PFSK-1 (cell line): ENCODE measurements around the gene KIF6.

Experiments used
- FOXP2 ChIP-seq: optimal IDR thresholded peaks from 2 replicates; pipeline ENCODE3; 2011; ENCODE audit warnings: borderline replicate concordance, control low read depth, inconsistent platforms; ENCODE audit not compliant: insufficient read depth; ENCODE audit errors: extremely low read length, extremely low read depth
- POLR2AphosphoS5 ChIP-seq: IDR thresholded peaks from 2 replicates; pipeline ENCODE4 v1.6.1; 2012; ENCODE audit warnings: low read depth, mild to moderate bottlenecking, control low read depth, low read length, moderate library complexity
- SIN3A ChIP-seq: IDR thresholded peaks from 2 replicates; pipeline ENCODE4 v1.6.1; 2012; ENCODE audit warnings: mild to moderate bottlenecking, low read length, moderate library complexity, borderline replicate concordance; ENCODE audit not compliant: insufficient read depth
- TAF1 ChIP-seq: IDR thresholded peaks from 2 replicates; pipeline ENCODE4 v1.6.1; 2012; ENCODE audit warnings: low read length, control low read depth, borderline replicate concordance; ENCODE audit not compliant: insufficient read depth
- TF ChIP-seq, protein P1 (sequence below), 2 experiments: IDR thresholded peaks; 2 replicates each; pipeline versions ENCODE4 v1.6.1 to v1.8.0; 2011 to 2012; ENCODE audit warnings: low read depth in 2 of 2, low read length in 2 of 2, control low read depth in 1 of 2, inconsistent platforms in 1 of 2, mild to moderate bottlenecking in 1 of 2, moderate library complexity in 1 of 2; ENCODE audit not compliant: insufficient read depth in 1 of 2

The KIF6 gene

DNA sequence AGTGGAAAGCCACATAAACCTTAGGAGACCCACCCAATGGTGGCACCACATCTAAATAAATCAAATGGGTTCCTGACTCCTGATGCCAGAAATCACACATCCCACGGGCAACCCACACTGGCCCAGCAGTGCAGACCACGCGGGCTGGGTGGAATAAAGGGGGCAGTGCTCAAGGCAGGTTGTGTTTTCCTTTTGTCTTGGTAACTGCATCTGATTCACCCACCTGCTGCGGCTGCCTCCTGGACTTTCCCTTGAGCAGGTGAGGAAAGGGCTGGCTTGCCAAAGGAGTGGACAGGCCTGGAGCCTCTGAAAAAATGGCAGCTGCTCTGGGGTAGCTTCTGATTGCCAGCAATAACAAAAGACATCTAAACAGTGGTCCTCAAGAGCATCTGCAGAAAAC is 283.2 kb downstream of the KIF6 start:
- TF ChIP-seq FOXP2 (no peak), POLR2AphosphoS5 (no peak)

DNA sequence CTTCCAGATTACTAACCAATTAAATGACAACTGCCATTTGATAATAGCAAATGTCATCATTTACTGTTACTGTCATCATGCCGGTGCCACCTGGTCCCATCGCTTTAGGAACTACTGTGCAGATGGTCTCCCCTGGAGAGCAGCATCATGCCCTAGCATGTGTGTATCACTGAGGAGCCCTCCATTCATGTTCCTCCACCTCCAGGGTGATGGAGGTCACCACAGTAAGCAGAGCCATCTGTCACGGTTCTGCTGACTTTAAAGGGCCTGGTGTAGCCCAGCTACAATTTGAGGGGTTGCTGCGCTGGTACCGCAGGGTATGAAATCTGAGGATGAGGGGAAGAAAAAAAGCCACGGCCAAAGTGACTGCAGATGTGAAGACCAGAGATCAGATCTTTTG is 283.9 kb downstream of the KIF6 start:
- TF ChIP-seq TAF1 (no peak), FOXP2 (no peak), POLR2AphosphoS5 (no peak), SIN3A (no peak)
- TF ChIP-seq, protein P1, sequence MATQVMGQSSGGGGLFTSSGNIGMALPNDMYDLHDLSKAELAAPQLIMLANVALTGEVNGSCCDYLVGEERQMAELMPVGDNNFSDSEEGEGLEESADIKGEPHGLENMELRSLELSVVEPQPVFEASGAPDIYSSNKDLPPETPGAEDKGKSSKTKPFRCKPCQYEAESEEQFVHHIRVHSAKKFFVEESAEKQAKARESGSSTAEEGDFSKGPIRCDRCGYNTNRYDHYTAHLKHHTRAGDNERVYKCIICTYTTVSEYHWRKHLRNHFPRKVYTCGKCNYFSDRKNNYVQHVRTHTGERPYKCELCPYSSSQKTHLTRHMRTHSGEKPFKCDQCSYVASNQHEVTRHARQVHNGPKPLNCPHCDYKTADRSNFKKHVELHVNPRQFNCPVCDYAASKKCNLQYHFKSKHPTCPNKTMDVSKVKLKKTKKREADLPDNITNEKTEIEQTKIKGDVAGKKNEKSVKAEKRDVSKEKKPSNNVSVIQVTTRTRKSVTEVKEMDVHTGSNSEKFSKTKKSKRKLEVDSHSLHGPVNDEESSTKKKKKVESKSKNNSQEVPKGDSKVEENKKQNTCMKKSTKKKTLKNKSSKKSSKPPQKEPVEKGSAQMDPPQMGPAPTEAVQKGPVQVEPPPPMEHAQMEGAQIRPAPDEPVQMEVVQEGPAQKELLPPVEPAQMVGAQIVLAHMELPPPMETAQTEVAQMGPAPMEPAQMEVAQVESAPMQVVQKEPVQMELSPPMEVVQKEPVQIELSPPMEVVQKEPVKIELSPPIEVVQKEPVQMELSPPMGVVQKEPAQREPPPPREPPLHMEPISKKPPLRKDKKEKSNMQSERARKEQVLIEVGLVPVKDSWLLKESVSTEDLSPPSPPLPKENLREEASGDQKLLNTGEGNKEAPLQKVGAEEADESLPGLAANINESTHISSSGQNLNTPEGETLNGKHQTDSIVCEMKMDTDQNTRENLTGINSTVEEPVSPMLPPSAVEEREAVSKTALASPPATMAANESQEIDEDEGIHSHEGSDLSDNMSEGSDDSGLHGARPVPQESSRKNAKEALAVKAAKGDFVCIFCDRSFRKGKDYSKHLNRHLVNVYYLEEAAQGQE (IDR thresholded peaks at IDR 0.05; ENCODE audit: insufficient read depth in 1 of 2, low read depth in 2 of 2, low read length in 2 of 2), result no peak

DNA sequence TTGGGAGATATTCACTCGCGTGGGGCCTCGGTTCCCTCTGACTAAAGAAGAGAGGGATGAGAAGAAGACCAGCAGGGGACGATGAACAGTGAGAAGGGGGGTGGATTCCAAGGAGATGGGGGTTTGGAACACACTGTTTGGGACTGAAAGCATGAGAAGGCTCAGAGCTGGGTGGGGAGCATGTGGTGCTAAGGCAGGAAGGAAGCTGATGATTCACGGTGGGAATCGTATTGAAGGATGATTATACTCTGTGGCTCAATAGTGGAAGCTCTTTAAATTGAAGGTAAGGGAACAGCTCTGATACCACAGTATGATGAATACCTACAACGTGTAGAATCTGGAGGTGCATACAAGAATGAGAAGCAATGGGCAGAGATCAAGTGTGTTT is 285.2 kb downstream of the KIF6 start:
- no peak for TF ChIP-seq FOXP2
- TF ChIP-seq POLR2AphosphoS5, result no peak
- TF ChIP-seq SIN3A, result no peak
- no peak for TF ChIP-seq TAF1
- TF ChIP-seq, protein P1 (IDR thresholded peaks at IDR 0.05; ENCODE audit: insufficient read depth in 1 of 2, low read depth in 2 of 2, low read length in 2 of 2), result no peak

DNA sequence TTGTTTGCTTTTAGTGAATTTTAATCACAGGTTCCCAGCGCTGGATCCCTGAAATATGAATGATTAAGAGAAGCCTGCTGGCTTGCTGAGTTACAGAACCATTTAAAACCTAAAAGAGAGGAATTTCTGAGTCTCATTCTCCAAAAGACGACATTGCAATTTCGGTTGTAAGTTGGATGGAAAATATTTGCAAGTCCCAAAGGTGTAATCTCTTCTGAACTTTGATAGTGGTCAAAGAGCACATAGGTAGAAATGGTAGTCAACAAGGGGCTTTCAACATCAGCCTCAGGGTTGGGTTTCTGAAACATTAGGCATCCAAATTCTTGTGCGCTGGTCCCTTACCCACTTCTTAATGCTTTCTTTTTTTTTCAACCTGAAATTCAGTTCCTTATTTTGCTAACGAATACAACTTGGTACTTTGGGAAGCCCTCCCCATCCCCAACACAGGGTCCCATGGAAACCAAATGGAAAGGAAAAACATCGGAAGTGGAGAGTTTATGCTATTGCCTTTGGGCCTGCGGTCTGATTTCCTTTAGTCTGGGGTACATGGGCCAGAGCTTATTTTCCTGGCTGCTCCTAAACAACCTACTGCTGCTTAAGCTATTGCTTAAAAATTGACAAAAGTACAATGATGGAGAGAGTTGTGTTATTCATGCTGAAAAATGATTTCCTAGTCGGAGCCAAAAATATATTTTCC is 285.7 kb downstream of the KIF6 start:
- TF ChIP-seq FOXP2 (no peak), TAF1 (no peak), SIN3A (no peak), POLR2AphosphoS5 (no peak)
- TF ChIP-seq, protein P1 (IDR thresholded peaks at IDR 0.05; ENCODE audit: insufficient read depth in 1 of 2, low read depth in 2 of 2, low read length in 2 of 2), result no peak

DNA sequence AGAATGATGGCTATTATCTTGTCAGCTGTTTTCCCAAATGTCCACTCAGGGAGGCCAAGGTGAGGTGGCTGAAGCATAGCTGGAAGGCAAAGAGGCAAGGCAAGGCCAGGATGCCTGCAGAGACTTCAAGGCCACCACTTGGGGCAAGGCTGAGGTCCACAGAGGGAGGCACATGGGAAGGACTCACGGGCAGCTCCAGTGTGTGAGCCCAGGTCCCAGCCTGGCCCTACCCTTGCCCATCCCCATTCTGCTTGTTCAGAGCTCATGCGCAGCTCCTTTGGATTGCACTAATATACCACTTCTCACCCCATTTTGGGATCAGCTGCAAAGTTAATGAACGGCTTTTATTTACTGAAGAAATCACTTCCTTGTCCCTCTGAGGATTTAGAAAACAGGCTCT is 291.6 kb downstream of the KIF6 start:
- no peak for TF ChIP-seq FOXP2
- no peak for TF ChIP-seq TAF1
- TF ChIP-seq, protein P1 (IDR thresholded peaks at IDR 0.05; ENCODE audit: insufficient read depth in 1 of 2, low read depth in 2 of 2, low read length in 2 of 2), result no peak
- no peak for TF ChIP-seq POLR2AphosphoS5
